ENCODE data around the gene LCN9. TPM values are rescaled to one million over a fixed set of nuclear protein-coding genes. Genes with fewer than 3 reads are reported as not detected.

Gene LCN9
- total RNA-seq, 1 experiment from 2014 or later, result 0.52 TPM

DNA sequence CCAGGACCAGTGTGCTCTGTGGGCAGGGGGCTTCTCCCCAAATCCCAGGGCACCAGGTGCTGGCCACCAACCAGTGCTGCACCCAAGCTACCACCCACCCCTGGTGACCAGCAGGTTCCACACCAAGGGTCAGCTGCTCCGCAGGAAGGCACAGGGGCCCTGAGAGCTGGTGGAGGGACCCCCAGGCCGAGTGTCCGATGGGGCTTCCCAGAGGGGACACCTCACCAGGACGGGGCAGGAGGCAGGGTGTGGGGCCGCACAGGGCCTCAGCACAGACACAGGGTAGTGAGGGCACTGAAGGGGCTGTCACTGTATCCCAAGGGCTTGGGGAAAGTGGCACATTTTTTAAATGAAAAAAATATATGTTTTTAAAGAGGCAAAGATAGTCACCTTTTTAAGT, 18.1 kb downstream of the LCN9 start:
- H4K91ac ChIP-seq (ENCODE audit: insufficient read length, low read depth, low read length), result no peak overlapping the region
- H2AFZ ChIP-seq (ENCODE audit: low read length), result no peak overlapping the region
- H4K5ac ChIP-seq (ENCODE audit: insufficient read length, low read depth, low read length), result no peak overlapping the region
- TF ChIP-seq, protein P1, sequence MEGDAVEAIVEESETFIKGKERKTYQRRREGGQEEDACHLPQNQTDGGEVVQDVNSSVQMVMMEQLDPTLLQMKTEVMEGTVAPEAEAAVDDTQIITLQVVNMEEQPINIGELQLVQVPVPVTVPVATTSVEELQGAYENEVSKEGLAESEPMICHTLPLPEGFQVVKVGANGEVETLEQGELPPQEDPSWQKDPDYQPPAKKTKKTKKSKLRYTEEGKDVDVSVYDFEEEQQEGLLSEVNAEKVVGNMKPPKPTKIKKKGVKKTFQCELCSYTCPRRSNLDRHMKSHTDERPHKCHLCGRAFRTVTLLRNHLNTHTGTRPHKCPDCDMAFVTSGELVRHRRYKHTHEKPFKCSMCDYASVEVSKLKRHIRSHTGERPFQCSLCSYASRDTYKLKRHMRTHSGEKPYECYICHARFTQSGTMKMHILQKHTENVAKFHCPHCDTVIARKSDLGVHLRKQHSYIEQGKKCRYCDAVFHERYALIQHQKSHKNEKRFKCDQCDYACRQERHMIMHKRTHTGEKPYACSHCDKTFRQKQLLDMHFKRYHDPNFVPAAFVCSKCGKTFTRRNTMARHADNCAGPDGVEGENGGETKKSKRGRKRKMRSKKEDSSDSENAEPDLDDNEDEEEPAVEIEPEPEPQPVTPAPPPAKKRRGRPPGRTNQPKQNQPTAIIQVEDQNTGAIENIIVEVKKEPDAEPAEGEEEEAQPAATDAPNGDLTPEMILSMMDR (conservative IDR thresholded peaks at IDR 0.05), result no peak
- no peak overlapping the region for H3K56ac ChIP-seq (ENCODE audit: insufficient read length, low read depth, low read length)
- H2BK120ac ChIP-seq (ENCODE audit: low read depth, low read length, poor library complexity, severe bottlenecking), result no peak overlapping the region
- H3T11ph ChIP-seq (ENCODE audit: low read length), result no peak overlapping the region
- no peak overlapping the region for H3K9ac ChIP-seq (ENCODE audit: extremely low read depth, insufficient read length, low read length)
- no peak overlapping the region for H2BK20ac ChIP-seq (ENCODE audit: low read depth, low read length, poor library complexity, severe bottlenecking)
- Mint-ChIP-seq H3K4me1 (peaks cover 9 to 16% of the 10 kb centered on the region in 2 experiments), H3K4me3 (no peak overlapping the region), H3K27me3 (ENCODE audit: low read depth) (no peaks in the 10 kb centered on the region), H3K27ac (no peak overlapping the region), H3K9me3 (peaks cover 2 to 3% of the 10 kb centered on the region in 2 experiments; a peak in 3 of 5 replicates), H3K36me3 (ENCODE audit: insufficient read depth in 1 of 3, low read depth in 3 of 3) (no peaks in the 10 kb centered on the region; a peak in 1 of 7 replicates)
- H3K23me2 ChIP-seq (ENCODE audit: insufficient read length, low read depth, low read length, poor library complexity, severe bottlenecking), result no peaks in the 10 kb centered on the region
- H2BK5ac ChIP-seq (ENCODE audit: insufficient read length, low read length), result no peak overlapping the region
- H3K18ac ChIP-seq (ENCODE audit: insufficient read length, low read depth, low read length), result no peak overlapping the region
- H2AK5ac ChIP-seq (ENCODE audit: insufficient read length, low read length), result no peak overlapping the region
- no peaks in the 10 kb centered on the region for H4K20me1 ChIP-seq (ENCODE audit: control insufficient read depth, insufficient read depth, insufficient read length)
- H2BK15ac ChIP-seq (ENCODE audit: low read depth, low read length), result no peak overlapping the region
- no peak overlapping the region for H3K23ac ChIP-seq (ENCODE audit: insufficient read length, low read depth, low read length)
- H2BK12ac ChIP-seq (ENCODE audit: insufficient read length, low read depth, low read length), result no peak overlapping the region
- no peak overlapping the region for H3K4ac ChIP-seq (ENCODE audit: low read depth, low read length)
- H4K8ac ChIP-seq (replicated peaks; ENCODE audit: insufficient read length, low read depth, low read length), result no peak overlapping the region
- no peak for DNase-seq
- no peaks in the 10 kb centered on the region for H3K4me1 ChIP-seq (ENCODE audit: insufficient read depth, low read length)
- no peak overlapping the region for H3K4me2 ChIP-seq (ENCODE audit: insufficient read depth, insufficient read length, low read length)
- no peaks in the 10 kb centered on the region for H3K9me3 ChIP-seq (ENCODE audit: control insufficient read depth, low read depth, low read length)
- no peaks in the 10 kb centered on the region for H3K27me3 ChIP-seq (ENCODE audit: insufficient read depth, low read length)
- no peaks in the 10 kb centered on the region for H3K79me1 ChIP-seq (ENCODE audit: insufficient read depth, low read depth, low read length, poor library complexity, severe bottlenecking)
- H3K27ac ChIP-seq (ENCODE audit: insufficient read length, low read depth, low read length), result no peak overlapping the region
- H3K14ac ChIP-seq (ENCODE audit: insufficient read depth, low read length), result no peak overlapping the region
- H3K79me2 ChIP-seq (ENCODE audit: insufficient read depth, low read length), result no peaks in the 10 kb centered on the region
- no CpG with 5 or more reads among the region's 5 CpGs for WGBS (ENCODE audit: extremely low coverage, insufficient read length, low lambda C conversion rate)
